WTC11 (cell line): Measurements from ENCODE around the gene NRBF2. TPM values are rescaled to one million over a fixed set of nuclear protein-coding genes. Genes with fewer than 3 reads are reported as not detected.
"Not testable (repeated sequence)": the region's sequence is repeated elsewhere in the genome, so short reads cannot be mapped to it uniquely, and the experiment has no call there.

ENCODE experiments used
- ATAC-seq: fragments of 200-7000 bp; cut with Tn5 transposase; 2 replicates; pipeline ENCODE4 v1.10.0; 2021; ENCODE audit warnings: mild to moderate bottlenecking, moderate library complexity
- CTCF ChIA-PET: fragments of 300-600 bp; sonication (Branson Sonifier 250); formaldehyde crosslinking; loops from one replicate; lab custom pipeline; 2021; ENCODE audit warnings: antibody characterized with exemption; lab: Charles Lee
- POLR2A ChIA-PET: fragments of 350-600 bp; sonication (Branson Sonifier 250); formaldehyde crosslinking; loops from one replicate; lab custom pipeline; 2021; ENCODE audit warnings: antibody characterized with exemption; lab: Charles Lee
- DNase-seq: peaks from one replicate; pipeline ENCODE4 v3.0.0; 2021; ENCODE audit warnings: low spot score
- H3K27ac Mint-ChIP-seq: 2 replicates; pipeline ENCODE4 v1.8.0; 2021; ENCODE audit warnings: mixed read lengths
- H3K27me3 Mint-ChIP-seq: 2 replicates; pipeline ENCODE4 v1.8.0; 2021; ENCODE audit warnings: low read depth, mild to moderate bottlenecking, moderate library complexity, mixed read lengths
- H3K36me3 Mint-ChIP-seq: 2 replicates; pipeline ENCODE4 v1.8.0; 2021; ENCODE audit warnings: mixed read lengths
- H3K4me1 Mint-ChIP-seq: 2 replicates; pipeline ENCODE4 v1.8.0; 2022; ENCODE audit warnings: mixed read lengths
- H3K4me3 Mint-ChIP-seq: 2 replicates; pipeline ENCODE4 v1.8.0; 2021; ENCODE audit warnings: mild to moderate bottlenecking, moderate library complexity, mixed read lengths
- H3K9me3 Mint-ChIP-seq: 2 replicates; pipeline ENCODE4 v1.8.0; 2021; ENCODE audit warnings: mixed read lengths
- CBFB ChIP-seq: sonication (generic); formaldehyde crosslinking; IDR thresholded peaks from 2 replicates; pipeline ENCODE4 v1.8.1; 2022; ENCODE audit warnings: mild to moderate bottlenecking, low read depth, missing genetic modification reagents
- ETV6 ChIP-seq: sonication (generic); formaldehyde crosslinking; IDR thresholded peaks from 2 replicates; pipeline ENCODE4 v1.8.1; 2022; ENCODE audit warnings: mild to moderate bottlenecking, missing genetic modification reagents
- FOXJ3 ChIP-seq: sonication (generic); formaldehyde crosslinking; IDR thresholded peaks from 2 replicates; pipeline ENCODE4 v1.9.0; 2021; ENCODE audit warnings: missing genetic modification reagents, mild to moderate bottlenecking, borderline replicate concordance
- IRF2 ChIP-seq: sonication (generic); formaldehyde crosslinking; IDR thresholded peaks from 2 replicates; pipeline ENCODE4 v1.8.0; 2022; ENCODE audit warnings: low read depth, missing genetic modification reagents, borderline replicate concordance
- NFATC4 ChIP-seq: fragments of 250-450 bp; sonication (Bioruptor Pico); IDR thresholded peaks from 2 replicates; pipeline ENCODE4 v1.9.0; 2021; ENCODE audit warnings: mild to moderate bottlenecking
- NFYB ChIP-seq: sonication (generic); formaldehyde crosslinking; conservative IDR thresholded peaks from 2 replicates; pipeline ENCODE4 v1.8.0; 2022; ENCODE audit warnings: low read depth, missing genetic modification reagents
- NR2C2 ChIP-seq: sonication (generic); formaldehyde crosslinking; IDR thresholded peaks from 2 replicates; pipeline ENCODE4 v1.8.0; 2022; ENCODE audit warnings: mild to moderate bottlenecking, missing genetic modification reagents
- TCF7 ChIP-seq: sonication (generic); formaldehyde crosslinking; IDR thresholded peaks from 2 replicates; pipeline ENCODE4 v1.8.0; 2022; ENCODE audit warnings: mild to moderate bottlenecking, low read depth, missing genetic modification reagents, moderate library complexity
- TEAD1 ChIP-seq: sonication (generic); formaldehyde crosslinking; IDR thresholded peaks from 2 replicates; pipeline ENCODE4 v1.8.0; 2022; ENCODE audit warnings: mild to moderate bottlenecking, missing genetic modification reagents
- ZNF416 ChIP-seq: fragments of 250-450 bp; sonication (Bioruptor Pico); IDR thresholded peaks from 2 replicates; pipeline ENCODE4 v1.9.0; 2021; ENCODE audit warnings: mild to moderate bottlenecking, inconsistent platforms
- total RNA-seq: library from RNA; stranded (reverse); gene quantifications from 3 replicates; pipeline ENCODE4 v1.2.3, GENCODE V29; 2021
- TF ChIP-seq, protein P1 (sequence below): sonication (generic); formaldehyde crosslinking; conservative IDR thresholded peaks from 2 replicates; pipeline ENCODE4 v1.8.1; 2023; ENCODE audit warnings: mild to moderate bottlenecking, low read depth, missing genetic modification reagents, moderate library complexity
- TF ChIP-seq, protein P2 (sequence below): sonication (generic); formaldehyde crosslinking; IDR thresholded peaks from 2 replicates; pipeline ENCODE4 v1.8.0; 2023; ENCODE audit warnings: missing genetic modification reagents, mild to moderate bottlenecking, borderline replicate concordance
- TF ChIP-seq, protein P3 (sequence below): sonication (generic); formaldehyde crosslinking; IDR thresholded peaks from 2 replicates; pipeline ENCODE4 v1.8.1; 2022; ENCODE audit warnings: mild to moderate bottlenecking, missing genetic modification reagents, moderate library complexity, borderline replicate concordance
- TF ChIP-seq, protein P4 (sequence below): sonication (generic); formaldehyde crosslinking; IDR thresholded peaks from 2 replicates; pipeline ENCODE4 v1.8.1; 2022; ENCODE audit warnings: missing genetic modification reagents, borderline replicate concordance
- TF ChIP-seq, protein P5 (sequence below): sonication (generic); formaldehyde crosslinking; IDR thresholded peaks from 2 replicates; pipeline ENCODE4 v1.8.1; 2023; ENCODE audit warnings: mild to moderate bottlenecking, missing genetic modification reagents, moderate library complexity
- TF ChIP-seq, protein P6 (sequence below): fragments of 250-450 bp; sonication (Bioruptor Pico); IDR thresholded peaks from 2 replicates; pipeline ENCODE4 v1.9.0; 2021; ENCODE audit warnings: moderate library complexity, mild to moderate bottlenecking, inconsistent platforms, borderline replicate concordance

The NRBF2 gene
- total RNA-seq, 1 experiment from 2014 or later, result 25.9 TPM

DNA sequence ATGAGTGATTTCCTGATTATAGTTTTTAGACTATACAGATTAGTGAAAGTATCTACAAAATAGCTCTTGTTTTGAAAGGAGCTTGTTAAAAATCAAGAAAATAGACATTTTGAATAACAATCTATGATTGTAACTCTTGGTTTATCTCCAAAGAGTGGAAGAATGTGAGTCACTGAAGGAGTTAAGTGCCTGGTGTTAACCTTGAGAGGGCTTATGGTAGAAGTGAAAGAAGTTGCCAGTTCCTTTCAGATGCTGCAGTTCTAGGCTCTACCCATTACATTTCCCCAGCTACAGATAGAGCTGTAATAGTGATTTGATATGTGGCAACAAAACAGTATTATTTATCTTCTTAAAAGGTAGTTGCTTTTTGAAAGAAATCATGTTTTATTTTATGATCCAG lies 12.7 kb downstream of the NRBF2 start (continued):
- TF ChIP-seq, protein P1, sequence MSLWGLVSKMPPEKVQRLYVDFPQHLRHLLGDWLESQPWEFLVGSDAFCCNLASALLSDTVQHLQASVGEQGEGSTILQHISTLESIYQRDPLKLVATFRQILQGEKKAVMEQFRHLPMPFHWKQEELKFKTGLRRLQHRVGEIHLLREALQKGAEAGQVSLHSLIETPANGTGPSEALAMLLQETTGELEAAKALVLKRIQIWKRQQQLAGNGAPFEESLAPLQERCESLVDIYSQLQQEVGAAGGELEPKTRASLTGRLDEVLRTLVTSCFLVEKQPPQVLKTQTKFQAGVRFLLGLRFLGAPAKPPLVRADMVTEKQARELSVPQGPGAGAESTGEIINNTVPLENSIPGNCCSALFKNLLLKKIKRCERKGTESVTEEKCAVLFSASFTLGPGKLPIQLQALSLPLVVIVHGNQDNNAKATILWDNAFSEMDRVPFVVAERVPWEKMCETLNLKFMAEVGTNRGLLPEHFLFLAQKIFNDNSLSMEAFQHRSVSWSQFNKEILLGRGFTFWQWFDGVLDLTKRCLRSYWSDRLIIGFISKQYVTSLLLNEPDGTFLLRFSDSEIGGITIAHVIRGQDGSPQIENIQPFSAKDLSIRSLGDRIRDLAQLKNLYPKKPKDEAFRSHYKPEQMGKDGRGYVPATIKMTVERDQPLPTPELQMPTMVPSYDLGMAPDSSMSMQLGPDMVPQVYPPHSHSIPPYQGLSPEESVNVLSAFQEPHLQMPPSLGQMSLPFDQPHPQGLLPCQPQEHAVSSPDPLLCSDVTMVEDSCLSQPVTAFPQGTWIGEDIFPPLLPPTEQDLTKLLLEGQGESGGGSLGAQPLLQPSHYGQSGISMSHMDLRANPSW (CRISPR knock-in tag), result no peak
- TF ChIP-seq, all 79 proteins: peak for 0

DNA sequence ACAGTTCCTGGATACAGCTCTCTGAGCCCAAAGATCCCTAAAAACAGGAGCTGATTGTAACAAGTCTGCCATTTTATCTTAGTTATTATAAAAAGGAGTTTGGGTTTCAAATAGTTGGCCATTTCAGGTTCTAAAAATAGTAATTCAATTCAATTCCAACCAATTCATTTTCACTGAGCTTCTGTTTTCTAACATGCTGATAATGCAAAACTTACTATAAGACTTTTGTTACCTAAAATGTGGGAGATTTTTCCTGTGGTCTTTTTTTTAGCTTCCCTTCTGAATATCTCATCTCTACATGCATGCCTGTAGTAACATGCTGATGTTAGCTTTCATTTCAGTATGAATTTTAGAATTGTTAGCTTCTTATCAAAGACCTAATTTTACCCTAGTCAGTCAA lies 13.4 kb downstream of the NRBF2 start:
- TF ChIP-seq, protein P2, sequence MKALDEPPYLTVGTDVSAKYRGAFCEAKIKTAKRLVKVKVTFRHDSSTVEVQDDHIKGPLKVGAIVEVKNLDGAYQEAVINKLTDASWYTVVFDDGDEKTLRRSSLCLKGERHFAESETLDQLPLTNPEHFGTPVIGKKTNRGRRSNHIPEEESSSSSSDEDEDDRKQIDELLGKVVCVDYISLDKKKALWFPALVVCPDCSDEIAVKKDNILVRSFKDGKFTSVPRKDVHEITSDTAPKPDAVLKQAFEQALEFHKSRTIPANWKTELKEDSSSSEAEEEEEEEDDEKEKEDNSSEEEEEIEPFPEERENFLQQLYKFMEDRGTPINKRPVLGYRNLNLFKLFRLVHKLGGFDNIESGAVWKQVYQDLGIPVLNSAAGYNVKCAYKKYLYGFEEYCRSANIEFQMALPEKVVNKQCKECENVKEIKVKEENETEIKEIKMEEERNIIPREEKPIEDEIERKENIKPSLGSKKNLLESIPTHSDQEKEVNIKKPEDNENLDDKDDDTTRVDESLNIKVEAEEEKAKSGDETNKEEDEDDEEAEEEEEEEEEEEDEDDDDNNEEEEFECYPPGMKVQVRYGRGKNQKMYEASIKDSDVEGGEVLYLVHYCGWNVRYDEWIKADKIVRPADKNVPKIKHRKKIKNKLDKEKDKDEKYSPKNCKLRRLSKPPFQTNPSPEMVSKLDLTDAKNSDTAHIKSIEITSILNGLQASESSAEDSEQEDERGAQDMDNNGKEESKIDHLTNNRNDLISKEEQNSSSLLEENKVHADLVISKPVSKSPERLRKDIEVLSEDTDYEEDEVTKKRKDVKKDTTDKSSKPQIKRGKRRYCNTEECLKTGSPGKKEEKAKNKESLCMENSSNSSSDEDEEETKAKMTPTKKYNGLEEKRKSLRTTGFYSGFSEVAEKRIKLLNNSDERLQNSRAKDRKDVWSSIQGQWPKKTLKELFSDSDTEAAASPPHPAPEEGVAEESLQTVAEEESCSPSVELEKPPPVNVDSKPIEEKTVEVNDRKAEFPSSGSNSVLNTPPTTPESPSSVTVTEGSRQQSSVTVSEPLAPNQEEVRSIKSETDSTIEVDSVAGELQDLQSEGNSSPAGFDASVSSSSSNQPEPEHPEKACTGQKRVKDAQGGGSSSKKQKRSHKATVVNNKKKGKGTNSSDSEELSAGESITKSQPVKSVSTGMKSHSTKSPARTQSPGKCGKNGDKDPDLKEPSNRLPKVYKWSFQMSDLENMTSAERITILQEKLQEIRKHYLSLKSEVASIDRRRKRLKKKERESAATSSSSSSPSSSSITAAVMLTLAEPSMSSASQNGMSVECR (CRISPR knock-in tag), result no peak
- TF ChIP-seq IRF2 (CRISPR knock-in tag) (no peak), NFATC4 (CRISPR knock-in tag) (no peak)
- TF ChIP-seq, protein P3, sequence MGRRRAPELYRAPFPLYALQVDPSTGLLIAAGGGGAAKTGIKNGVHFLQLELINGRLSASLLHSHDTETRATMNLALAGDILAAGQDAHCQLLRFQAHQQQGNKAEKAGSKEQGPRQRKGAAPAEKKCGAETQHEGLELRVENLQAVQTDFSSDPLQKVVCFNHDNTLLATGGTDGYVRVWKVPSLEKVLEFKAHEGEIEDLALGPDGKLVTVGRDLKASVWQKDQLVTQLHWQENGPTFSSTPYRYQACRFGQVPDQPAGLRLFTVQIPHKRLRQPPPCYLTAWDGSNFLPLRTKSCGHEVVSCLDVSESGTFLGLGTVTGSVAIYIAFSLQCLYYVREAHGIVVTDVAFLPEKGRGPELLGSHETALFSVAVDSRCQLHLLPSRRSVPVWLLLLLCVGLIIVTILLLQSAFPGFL, result no peak
- peak overlapping the region; percentile 70; the same call in 1 of the 2 replicates for H3K27ac Mint-ChIP-seq
- H3K9me3 Mint-ChIP-seq, result no peaks in the 10 kb centered on the region
- no peaks in the 10 kb centered on the region for H3K27me3 Mint-ChIP-seq
- no peak for DNase-seq
- peaks cover 13% of the 10 kb centered on the region for H3K36me3 Mint-ChIP-seq
- peaks cover 19% of the 10 kb centered on the region for H3K4me1 Mint-ChIP-seq
- ChIA-PET POLR2A (interaction anchor here (1.3 kb wide), 1 partner anchor 13 kb away, joined by 4 read pairs; the partner anchor contains the start of gene NRBF2), CTCF (interaction anchor here (0.6 to 3.2 kb wide), 5 partner anchors 10 to 653 kb away, joined by 3 to 11 read pairs (median 3); no protein-coding TSS in a partner anchor)
- no peak for ATAC-seq
- no peak overlapping the region for H3K4me3 Mint-ChIP-seq

DNA sequence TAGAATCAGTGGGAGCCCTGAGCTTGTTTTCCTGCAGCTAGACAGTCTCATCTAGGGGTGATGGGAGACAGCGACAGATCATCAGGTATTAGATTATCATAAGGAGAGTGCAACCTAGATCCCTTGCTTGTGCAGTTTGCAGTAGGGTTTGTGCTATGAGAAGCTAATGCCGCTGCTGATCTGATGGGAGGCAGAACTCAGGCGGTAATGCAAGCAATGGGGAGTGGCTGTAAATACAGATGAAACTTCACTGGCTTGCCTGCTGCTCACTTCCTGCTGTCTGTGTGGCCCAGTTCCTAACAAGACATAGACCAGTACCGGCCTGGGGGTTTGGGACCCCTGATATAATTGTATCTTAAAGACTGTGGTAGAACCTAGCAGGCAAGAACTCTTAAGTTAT lies 17.6 kb downstream of the NRBF2 start:
- POLR2A ChIA-PET, result no interaction called here

DNA sequence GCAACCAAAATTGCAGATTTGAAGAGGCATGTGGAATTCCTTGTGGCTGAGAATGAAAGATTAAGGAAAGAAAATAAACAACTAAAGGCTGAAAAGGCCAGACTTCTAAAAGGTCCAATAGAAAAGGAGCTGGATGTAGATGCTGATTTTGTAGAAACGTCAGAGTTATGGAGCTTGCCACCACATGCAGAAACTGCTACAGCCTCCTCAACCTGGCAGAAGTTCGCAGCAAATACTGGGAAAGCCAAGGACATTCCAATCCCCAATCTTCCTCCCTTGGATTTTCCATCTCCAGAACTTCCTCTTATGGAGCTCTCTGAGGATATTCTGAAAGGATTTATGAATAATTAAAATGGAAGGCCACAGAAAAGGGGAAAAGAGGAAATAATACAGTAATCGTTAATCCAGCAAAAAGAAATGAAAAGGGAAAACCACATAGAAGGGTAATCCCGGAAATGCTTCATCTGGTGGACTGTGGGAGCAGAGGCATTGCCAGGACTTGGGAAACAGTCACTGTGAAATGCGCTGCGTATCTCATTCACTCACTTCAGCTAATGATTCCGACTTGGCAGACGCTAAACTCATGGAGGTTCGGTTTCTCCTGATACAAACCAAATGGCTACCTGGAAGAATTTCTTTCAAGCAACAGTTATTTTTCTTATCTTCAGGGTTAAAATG lies 20.9 kb downstream of the NRBF2 start:
- ATAC-seq, POLR2A ChIA-PET, H3K27ac Mint-ChIP-seq, H3K27me3 Mint-ChIP-seq, H3K4me1 Mint-ChIP-seq, DNase-seq, H3K9me3 Mint-ChIP-seq, CTCF ChIA-PET, H3K4me3 Mint-ChIP-seq: not testable (repeated sequence)
- peaks cover 21% of the 10 kb centered on the region for H3K36me3 Mint-ChIP-seq

More for the DNA sequence above, 17.6 kb downstream of the NRBF2 start:
- DNase-seq (no peak), ATAC-seq (no peak)
- Mint-ChIP-seq H3K27me3 (no peaks in the 10 kb centered on the region), H3K4me1 (peaks cover 10% of the 10 kb centered on the region), H3K4me3 (no peak overlapping the region), H3K36me3 (peaks cover 32% of the 10 kb centered on the region), H3K9me3 (no peaks in the 10 kb centered on the region), H3K27ac (no peak overlapping the region)
- TF ChIP-seq ETV6 (CRISPR knock-in tag), result no peak
- no peak for TF ChIP-seq TCF7 (CRISPR knock-in tag)
- no peak for TF ChIP-seq TEAD1 (CRISPR knock-in tag)
- TF ChIP-seq, protein P4, sequence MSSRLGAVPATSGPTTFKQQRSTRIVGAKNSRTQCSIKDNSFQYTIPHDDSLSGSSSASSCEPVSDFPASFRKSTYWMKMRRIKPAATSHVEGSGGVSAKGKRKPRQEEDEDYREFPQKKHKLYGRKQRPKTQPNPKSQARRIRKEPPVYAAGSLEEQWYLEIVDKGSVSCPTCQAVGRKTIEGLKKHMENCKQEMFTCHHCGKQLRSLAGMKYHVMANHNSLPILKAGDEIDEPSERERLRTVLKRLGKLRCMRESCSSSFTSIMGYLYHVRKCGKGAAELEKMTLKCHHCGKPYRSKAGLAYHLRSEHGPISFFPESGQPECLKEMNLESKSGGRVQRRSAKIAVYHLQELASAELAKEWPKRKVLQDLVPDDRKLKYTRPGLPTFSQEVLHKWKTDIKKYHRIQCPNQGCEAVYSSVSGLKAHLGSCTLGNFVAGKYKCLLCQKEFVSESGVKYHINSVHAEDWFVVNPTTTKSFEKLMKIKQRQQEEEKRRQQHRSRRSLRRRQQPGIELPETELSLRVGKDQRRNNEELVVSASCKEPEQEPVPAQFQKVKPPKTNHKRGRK, result no peak
- TF ChIP-seq, protein P5, sequence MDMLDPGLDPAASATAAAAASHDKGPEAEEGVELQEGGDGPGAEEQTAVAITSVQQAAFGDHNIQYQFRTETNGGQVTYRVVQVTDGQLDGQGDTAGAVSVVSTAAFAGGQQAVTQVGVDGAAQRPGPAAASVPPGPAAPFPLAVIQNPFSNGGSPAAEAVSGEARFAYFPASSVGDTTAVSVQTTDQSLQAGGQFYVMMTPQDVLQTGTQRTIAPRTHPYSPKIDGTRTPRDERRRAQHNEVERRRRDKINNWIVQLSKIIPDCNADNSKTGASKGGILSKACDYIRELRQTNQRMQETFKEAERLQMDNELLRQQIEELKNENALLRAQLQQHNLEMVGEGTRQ (CRISPR knock-in tag), result no peak
- TF ChIP-seq CBFB (CRISPR knock-in tag), result no peak
- no peak for TF ChIP-seq ZNF416 (CRISPR knock-in tag)
- TF ChIP-seq NFYB (CRISPR knock-in tag), result no peak
- TF ChIP-seq, protein P6, sequence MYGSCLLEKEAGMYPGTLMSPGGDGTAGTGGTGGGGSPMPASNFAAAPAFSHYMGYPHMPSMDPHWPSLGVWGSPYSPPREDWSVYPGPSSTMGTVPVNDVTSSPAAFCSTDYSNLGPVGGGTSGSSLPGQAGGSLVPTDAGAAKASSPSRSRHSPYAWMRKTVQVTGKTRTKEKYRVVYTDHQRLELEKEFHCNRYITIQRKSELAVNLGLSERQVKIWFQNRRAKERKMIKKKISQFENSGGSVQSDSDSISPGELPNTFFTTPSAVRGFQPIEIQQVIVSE (CRISPR knock-in tag), result no peak
- no peak for TF ChIP-seq FOXJ3 (CRISPR knock-in tag)
- TF ChIP-seq NR2C2 (CRISPR knock-in tag), result no peak
- CTCF ChIA-PET, result no interaction called here
